Hepatic stellate cell (primary cell): ENCODE measurements around the gene ADCY10.

Experiments used
- DNase-seq: peaks from one replicate; pipeline ENCODE4 v3.0.0; 2011; ENCODE audit warnings: low spot score

ADCY10 gene

DNA sequence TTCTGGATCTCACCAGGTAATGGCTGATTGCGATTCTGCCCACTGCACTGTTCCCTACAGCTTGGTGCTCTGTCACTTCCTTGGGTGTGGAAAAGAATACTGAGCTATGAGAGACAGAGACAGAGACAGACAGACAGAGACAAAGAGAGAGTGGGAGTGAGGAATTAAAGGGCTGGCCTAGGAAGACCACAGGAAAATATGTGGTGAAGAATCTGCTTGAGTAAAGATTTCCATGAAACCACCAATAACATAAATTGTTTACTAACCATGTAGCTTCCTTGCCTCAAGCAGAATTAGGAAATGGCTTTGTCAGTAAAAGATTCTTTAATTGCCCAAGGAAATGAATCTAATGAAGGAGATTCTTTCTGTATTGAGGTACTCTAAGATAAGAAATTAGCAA lies 137.8 kb downstream of the ADCY10 start:
- no peak for DNase-seq

GRCh38 chr1:167775178-167775577 lies 138.8 kb downstream of the ADCY10 start:
- DNase-seq: no peak

GRCh38 chr1:167774710-167775109 lies 139.2 kb downstream of the ADCY10 start:
- DNase-seq: peak; percentile 26

DNA sequence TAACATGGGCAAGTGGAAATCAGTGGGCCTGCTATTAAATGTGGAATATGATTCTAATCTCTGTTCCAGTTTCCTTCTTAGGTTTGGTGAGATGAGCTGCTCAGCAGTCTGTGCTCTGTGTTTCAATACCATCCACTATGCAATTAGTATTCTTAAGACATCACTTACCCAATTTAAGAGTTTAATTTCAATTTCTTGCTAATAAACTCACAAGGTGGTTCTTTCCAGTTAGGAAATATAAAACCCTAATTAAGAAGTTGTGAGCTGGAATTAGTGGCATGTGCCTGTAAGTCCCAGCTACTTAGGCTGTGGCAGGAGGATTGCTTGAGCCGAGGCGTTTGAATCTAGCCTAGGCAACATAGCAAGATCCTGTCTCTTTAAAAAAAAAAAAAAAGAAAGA lies 140.4 kb downstream of the ADCY10 start:
- DNase-seq: no peak

DNA sequence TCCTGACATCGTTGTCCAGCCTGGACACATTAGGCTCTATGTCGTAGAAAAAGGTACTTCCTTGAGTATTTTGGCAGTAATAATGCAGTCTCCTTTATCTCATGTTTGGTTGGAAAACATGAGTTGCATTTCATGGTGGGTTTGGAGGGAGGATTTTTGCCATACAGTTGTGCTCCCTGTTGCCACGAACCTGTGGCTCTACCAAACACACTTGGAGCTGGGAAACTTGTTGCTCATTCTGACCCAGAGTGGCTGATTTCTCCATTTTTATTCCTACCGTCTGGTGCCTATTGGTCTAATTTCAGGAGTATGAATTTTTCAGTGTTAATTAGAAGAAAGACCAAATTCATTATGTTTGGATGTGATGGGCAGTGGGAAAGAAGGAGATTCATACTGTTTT lies 141.5 kb downstream of the ADCY10 start:
- DNase-seq: no peak

- no peak for DNase-seq
Observed at GRCh38 chr1:167770127-167770526, 143.8 kb downstream of the ADCY10 start.

DNA sequence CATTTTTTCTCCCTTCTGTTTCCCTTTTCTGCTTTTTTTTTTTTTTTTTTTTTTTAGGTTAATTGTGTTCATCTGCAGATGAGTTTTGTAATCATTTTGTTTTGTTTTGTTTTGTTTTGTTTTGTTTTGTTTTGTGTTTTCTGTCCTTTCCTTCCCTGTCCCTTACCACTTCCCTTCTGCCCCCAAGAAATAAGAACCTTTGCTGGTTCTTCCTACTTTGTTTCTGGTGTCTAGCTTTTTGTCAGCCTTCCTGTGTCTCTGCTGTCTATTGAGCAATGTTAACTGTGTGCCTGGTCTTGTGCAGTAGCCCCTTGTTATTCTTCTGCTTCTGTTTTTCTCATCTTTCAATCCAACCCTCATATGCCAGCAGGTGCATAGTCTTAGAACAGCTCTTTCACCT lies 146.2 kb downstream of the ADCY10 start:
- no peak for DNase-seq

DNA sequence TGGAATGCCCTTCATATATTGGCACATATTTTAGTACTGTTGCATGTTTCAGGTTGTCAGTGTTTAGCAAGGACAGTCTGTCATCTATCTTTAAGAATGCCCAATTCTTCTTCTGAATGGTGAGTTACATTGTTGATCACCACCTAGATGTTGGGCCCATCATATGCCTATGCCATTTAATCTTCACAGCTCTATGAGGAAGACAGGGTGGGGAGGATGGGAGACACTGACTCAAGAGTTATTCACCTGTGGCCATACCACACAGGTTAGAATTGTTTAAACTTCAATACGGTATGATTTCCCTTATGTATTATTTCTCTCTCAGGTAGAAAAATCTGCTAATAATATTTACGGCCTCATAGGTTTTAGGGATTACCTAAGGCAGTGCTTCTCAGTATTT lies 147.4 kb downstream of the ADCY10 start:
- DNase-seq: no peak

DNA sequence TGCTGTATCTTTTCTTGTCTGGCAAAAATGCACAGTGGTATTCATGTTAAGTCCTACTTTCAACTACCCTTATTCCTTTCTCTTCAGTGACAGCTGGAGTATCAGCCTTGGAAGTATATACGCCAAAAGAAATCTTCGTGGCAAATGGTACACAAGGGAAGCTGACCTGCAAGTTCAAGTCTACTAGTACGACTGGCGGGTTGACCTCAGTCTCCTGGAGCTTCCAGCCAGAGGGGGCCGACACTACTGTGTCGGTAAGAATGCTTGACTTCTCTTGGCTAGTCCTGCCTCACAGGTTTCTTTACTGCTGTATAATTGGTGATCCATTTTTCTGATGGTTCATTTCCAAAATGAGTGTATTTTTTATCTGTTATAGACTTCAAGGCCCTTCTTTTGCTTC lies 148.4 kb downstream of the ADCY10 start:
- no peak for DNase-seq

- no peak for DNase-seq
Observed at GRCh38 chr1:167764458-167765330, 149.2 kb downstream of the ADCY10 start.

- DNase-seq: no peak
Observed at GRCh38 chr1:167763525-167764220, 150.3 kb downstream of the ADCY10 start.

DNA sequence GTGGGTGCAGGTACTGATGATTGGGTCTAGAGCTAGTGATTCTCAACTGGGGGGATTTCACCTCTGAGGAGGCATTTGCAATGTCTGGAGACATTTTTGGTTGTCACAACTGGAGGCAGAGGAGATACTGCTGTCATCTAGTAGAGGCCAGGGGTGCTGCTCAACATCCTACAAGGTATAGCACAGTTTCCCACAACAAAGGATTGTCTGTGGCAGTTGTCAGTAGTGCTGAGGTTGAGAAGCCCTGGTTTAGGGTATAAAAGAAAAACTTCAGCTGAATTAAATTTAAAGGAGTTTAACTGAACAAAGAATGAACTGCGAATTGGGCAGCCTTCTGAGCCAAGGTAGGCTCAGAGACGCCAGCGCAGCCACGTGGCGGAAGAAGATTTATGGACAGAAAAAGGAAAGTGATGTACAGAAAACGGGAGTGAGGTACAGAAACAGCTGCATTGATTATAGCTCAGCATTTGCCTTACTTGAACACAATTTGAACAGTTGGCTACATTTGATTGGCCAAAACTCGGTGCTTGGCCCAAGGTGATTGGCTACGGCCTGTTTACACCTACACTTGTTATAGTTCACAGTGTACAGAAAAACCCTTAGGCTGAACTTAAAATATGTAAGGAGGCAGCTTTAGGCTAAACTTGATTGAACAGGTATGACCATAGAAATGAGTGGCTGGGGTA lies 151.7 kb downstream of the ADCY10 start:
- no peak for DNase-seq

DNA sequence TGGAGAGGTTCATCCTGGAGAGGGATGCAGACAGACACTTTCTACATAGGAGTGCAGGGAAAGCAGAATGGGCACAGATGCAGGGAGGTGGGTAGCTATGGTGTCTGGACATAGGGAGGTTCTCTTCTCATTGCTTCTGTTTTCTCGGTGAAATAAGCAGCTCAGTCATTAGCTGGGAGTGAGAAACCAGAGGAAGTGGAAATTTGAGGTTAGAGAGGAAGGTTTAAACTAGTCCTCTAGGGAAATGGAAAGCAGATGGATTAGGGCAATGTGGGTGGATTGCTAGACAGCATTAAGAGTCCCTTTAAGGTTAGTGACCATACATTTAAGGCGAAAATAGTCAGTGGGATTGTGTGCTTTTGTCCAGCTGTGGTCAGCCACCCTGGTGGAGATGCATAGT lies 152.5 kb downstream of the ADCY10 start:
- DNase-seq: no peak
